GM19397 (cell line): ENCODE results near the gene BTBD9.
"Not testable (repeated sequence)": the region's sequence is repeated elsewhere in the genome, so short reads cannot be mapped to it uniquely, and the experiment has no call there.

Source experiments
- ATAC-seq: cut with Tn5 transposase; IDR thresholded peaks from one replicate; pipeline ENCODE4 v1.9.1; 2021; ENCODE audit warnings: mild to moderate bottlenecking, moderate library complexity; ENCODE audit not compliant: unreplicated experiment

Gene BTBD9

DNA sequence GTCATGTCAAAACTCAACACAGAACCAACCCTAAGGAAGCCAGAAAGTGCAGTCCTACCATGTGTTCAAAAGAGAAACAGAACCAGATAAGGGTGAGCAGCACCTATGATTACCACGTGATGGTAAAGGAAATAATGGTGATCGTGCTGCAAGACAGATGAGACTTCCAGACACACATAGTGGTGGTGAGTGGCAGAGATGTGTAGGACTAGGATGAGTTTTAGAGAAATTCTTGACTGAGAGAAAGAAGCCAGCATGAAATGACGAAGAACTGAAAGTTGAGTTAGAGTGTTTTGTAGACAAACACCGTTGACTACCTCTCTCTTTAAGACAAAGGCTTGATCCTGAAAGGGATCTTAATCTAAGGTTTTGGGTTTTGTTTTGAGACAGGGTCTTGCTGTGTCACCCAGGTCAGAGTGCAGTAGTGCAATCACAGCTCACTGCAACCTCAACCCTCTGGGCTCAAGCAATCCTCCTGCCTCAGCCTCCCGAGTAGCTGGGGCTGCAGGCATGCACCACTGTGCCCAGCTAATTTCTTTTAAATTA is 10.6 kb upstream of the BTBD9 start:
- no peak for ATAC-seq

GRCh38 chr6:38649744-38650143 is 10.0 kb upstream of the BTBD9 start:
- ATAC-seq, result no peak

- ATAC-seq, result no peak
Observed at GRCh38 chr6:38648629-38649028, 8.9 kb upstream of the BTBD9 start.

GRCh38 chr6:38646166-38646878 is 6.6 kb upstream of the BTBD9 start:
- ATAC-seq, result no peak

DNA sequence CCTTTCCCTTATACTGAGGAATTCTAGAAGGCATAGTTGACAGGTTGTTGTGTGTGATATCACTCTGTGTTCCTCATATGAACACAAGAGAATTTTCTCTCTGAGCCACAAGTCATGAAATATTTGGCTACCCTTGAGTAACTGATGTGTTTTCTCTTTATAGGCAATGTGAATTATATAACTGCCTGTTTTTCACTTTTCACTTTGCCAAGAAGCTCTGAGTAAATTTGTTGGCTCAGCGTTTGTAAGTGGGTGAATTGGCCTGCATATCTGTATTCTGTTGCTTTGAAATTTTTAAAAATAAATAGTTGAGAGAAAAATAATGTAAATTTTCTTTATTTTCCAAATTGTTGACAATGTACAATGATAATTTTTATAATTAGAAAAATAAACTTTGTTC is 5.2 kb upstream of the BTBD9 start:
- no peak for ATAC-seq

GRCh38 chr6:38640216-38640909 is 634 bp upstream of the BTBD9 start:
- ATAC-seq, result no peak

- ATAC-seq, result no peak
Observed at GRCh38 chr6:38638941-38639497, 710 bp downstream of the BTBD9 start.

GRCh38 chr6:38637756-38638155 is 2.0 kb downstream of the BTBD9 start:
- ATAC-seq, result no peak

DNA sequence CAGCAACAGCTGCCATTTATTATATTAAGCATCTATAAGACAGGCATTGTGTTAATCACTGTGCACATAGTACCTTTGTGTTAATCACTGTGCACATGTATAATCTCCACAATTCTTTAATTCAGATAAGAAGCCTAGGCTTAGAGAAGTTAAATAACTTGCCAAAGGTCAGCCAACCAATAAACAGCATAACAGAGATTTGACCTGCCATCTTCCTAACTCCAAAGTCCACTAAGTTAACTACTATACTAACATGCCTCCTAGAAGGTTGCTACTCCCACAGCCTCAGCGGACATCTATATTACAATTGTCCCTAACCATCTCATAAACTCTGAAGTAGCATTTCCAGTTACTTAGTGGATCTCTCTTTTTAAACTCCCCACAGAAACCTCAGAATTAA is 3.7 kb downstream of the BTBD9 start:
- ATAC-seq, result no peak

- no peak for ATAC-seq
Observed at GRCh38 chr6:38634518-38634917, 5.2 kb downstream of the BTBD9 start.

DNA sequence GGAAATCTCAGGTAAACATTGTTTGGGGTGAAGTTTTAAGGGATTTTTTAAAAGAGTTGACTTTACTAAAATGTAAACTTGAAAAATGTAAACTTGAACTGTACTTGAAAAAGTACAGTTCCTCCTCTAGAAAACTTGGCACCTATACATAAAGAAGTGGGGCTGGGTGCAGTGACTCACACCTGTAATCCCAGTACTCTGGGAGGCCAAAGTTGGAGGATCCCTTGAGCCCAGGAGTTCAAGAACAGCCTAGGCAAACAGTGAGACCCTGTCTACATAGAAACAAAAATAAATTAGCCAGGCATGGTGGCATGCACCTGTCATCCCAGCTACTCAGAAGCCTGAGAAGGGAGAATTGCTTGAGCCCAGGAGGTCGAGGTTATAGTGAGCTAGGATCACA is 7.2 kb downstream of the BTBD9 start:
- ATAC-seq, result no peak

GRCh38 chr6:38631186-38631783 is 8.4 kb downstream of the BTBD9 start:
- ATAC-seq, result no peak

DNA sequence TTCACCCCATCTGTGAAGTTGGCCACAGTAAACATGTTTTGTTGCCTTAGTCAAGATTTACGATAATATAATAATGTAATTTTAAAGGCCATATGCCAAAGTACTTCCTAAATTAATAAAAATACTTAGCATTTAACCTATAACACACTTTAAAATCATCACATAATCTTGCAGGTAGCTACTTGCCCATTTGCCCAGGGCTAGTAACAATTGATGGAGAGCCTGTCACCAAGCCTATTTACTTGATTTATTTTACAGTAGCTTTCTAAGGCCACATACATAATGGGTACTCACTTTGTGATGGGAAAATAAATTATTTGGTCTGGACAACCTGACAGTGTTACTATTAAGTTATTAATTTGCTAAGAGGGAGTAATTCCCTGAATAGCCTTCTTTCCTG is 14.5 kb downstream of the BTBD9 start:
- no peak for ATAC-seq

- ATAC-seq, result not testable (repeated sequence)
Observed at GRCh38 chr6:38619342-38619741, 20.4 kb downstream of the BTBD9 start.

DNA sequence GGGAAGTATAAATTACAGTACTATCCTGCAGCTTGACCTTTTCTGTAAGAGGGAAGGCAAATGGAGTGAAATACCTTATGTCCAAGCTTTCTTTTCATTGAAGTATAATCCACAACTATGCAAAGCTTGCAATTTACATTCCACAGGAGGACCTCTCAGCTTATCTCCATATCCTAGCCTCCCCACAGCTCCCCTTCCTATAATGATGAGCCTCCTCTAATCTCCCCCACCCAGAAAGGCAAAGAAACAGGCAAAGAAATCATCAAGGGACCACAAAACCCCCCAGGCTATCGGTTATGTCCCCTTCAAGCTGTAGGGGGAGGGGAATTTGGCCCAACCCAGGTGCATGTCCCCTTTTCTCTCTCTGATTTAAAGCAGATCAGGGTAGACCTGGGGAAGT is 21.4 kb downstream of the BTBD9 start:
- not testable (repeated sequence) for ATAC-seq

- no peak for ATAC-seq
Observed at GRCh38 chr6:38617856-38618255, 21.9 kb downstream of the BTBD9 start.

DNA sequence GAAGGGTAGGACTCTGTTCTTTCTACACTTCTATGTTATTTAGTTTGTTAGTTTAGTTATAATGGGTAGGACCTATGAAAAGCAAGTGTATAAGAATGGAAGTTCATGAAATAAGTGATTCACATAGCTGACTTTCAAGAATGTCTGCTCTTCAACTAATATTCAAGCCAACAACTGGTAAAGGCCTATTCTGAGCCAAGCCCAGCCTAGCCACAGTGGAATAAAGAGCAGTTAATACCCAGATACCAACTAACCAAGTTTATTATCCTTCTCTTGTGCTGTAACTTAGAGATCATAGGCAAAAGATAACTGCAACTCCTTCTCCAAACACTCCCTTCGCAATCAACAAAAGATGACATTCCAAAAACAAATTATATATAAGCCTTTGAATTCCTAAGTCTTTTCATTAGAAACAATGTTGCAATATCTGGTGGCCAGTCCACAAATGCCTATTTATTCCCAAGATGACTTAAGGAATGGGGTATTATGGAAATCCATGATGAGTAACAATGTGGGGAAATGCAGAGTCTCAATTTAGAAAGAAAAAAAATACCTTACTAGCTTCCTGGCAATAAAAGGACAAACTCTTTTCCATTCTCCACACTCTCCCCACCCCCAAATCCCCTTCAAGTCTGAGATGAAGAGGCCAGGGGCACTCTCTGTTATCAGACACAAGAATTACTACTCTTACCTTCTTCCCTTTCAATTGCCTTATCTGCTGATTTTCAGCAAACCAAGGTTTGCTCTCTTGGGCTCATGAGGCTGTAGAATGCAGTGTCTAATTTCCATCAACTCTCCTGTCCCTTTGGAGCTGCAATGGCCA is 27.4 kb downstream of the BTBD9 start:
- ATAC-seq, result no peak

DNA sequence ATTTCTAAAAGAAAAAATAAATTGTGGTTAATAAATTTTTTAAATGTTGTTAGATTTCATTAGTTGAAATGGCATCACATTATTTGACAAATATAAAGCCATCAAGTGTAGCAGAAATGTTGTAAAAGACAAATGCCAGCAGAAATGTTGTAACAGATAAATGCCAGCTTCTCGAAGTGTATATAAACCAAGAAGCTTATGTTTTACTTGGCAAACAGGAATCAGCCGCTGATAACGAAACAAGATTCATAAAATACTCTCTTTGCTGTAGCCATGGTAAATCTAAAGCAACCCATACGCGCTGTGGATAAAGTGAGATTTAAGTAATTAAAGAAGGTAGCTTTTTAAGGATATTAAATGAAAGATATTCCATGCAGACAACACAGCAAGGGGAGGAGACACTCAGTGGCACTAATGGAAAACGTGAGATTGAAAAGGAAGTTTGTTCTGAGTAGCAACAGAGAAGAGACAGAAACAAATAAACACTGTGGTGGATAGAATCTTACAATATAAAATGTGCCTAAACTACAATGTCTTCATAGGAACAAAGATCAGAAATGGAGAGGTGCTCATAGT is 29.6 kb downstream of the BTBD9 start:
- no peak for ATAC-seq

GRCh38 chr6:38604700-38605099 is 35.0 kb downstream of the BTBD9 start:
- ATAC-seq, result no peak

DNA sequence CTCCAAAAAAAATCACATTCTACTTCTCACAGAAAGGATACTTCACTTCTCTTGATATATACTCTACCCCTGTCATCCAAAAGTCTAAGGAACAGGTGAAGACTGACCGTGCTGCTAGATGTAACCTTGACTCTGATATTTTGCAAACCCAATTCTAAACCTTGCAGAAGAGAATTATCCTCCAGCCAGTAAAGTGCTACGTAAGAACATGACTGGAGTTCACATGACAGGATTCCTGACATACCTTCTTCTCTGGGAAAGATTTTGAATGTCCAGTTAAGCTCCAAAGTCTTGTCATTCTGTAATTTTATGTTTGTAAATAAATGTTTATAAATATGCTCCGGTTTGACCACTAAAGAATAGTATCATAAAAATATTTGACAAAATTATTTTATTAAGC is 35.8 kb downstream of the BTBD9 start:
- ATAC-seq, result no peak
